ENCODE results near the gene PUSL1.
"Not testable (repeated sequence)": the region's sequence is repeated elsewhere in the genome, so short reads cannot be mapped to it uniquely, and the experiment has no call there.

PUSL1 gene

GRCh38 chr1:1313500-1314236 lies 5.3 kb downstream of the PUSL1 start:
- no peak for TF ChIP-seq YY1 (IDR thresholded peaks at IDR 0.05; ENCODE audit: insufficient read depth, insufficient read length)
- TF ChIP-seq ZNF274 (IDR thresholded peaks at IDR 0.05; ENCODE audit: low read depth, low read length), result no peak
- TF ChIP-seq SUZ12 (IDR thresholded peaks at IDR 0.05; ENCODE audit: extremely low read depth, insufficient read depth, insufficient read length), result no peak
- DNase-seq (ENCODE audit: low read depth, low spot score), result no peak
- Histone ChIP-seq H3K4me1 (ENCODE audit: insufficient read depth, insufficient read length) (peaks cover 12% of the 10 kb centered on the region), H3K9me3 (ENCODE audit: insufficient read depth, low read length) (no peaks in the 10 kb centered on the region), H3K9ac (ENCODE audit: insufficient read length, low read depth) (no peak overlapping the region), H3K27me3 (ENCODE audit: insufficient read depth, insufficient read length) (no peaks in the 10 kb centered on the region), H3K36me3 (ENCODE audit: insufficient read depth, insufficient read length, low read length) (peaks cover 75% of the 10 kb centered on the region), H3K4me3 (ENCODE audit: insufficient read length, low read depth) (no peak overlapping the region)

GRCh38 chr1:1314237-1314586 lies 5.8 kb downstream of the PUSL1 start:
- Histone ChIP-seq H3K4me1 (ENCODE audit: insufficient read depth, insufficient read length) (peaks cover 12% of the 10 kb centered on the region), H3K36me3 (ENCODE audit: insufficient read depth, insufficient read length, low read length) (peaks cover 79% of the 10 kb centered on the region)

GRCh38 chr1:1314678-1315335 lies 6.4 kb downstream of the PUSL1 start:
- H3K4me3 ChIP-seq (ENCODE audit: insufficient read length, low read depth), result no peak overlapping the region
- H3K9ac ChIP-seq (ENCODE audit: insufficient read length, low read depth), result peak overlapping the region; percentile 70
- TF ChIP-seq YY1 (IDR thresholded peaks at IDR 0.05; ENCODE audit: insufficient read depth, insufficient read length), result no peak
- no peak for TF ChIP-seq SUZ12 (IDR thresholded peaks at IDR 0.05; ENCODE audit: extremely low read depth, insufficient read depth, insufficient read length)
- TF ChIP-seq ZNF274 (IDR thresholded peaks at IDR 0.05; ENCODE audit: low read depth, low read length), result no peak
- no peaks in the 10 kb centered on the region for H3K9me3 ChIP-seq (ENCODE audit: insufficient read depth, low read length)
- no peak for DNase-seq (ENCODE audit: low read depth, low spot score)
- H3K27me3 ChIP-seq (ENCODE audit: insufficient read depth, insufficient read length), result no peaks in the 10 kb centered on the region
- H3K36me3 ChIP-seq (ENCODE audit: insufficient read depth, insufficient read length, low read length), result peaks cover 80% of the 10 kb centered on the region
- peaks cover 12% of the 10 kb centered on the region for H3K4me1 ChIP-seq (ENCODE audit: insufficient read depth, insufficient read length)

More at GRCh38 chr1:1314237-1314586, 5.8 kb downstream of the PUSL1 start:
- Histone ChIP-seq H3K27me3 (ENCODE audit: insufficient read depth, insufficient read length) (no peaks in the 10 kb centered on the region), H3K4me3 (ENCODE audit: insufficient read length, low read depth) (no peak overlapping the region), H3K9me3 (ENCODE audit: insufficient read depth, low read length) (no peaks in the 10 kb centered on the region), H3K9ac (ENCODE audit: insufficient read length, low read depth) (no peak overlapping the region)
- TF ChIP-seq ZNF274 (IDR thresholded peaks at IDR 0.05; ENCODE audit: low read depth, low read length), result no peak
- TF ChIP-seq YY1 (IDR thresholded peaks at IDR 0.05; ENCODE audit: insufficient read depth, insufficient read length), result no peak
- no peak for TF ChIP-seq SUZ12 (IDR thresholded peaks at IDR 0.05; ENCODE audit: extremely low read depth, insufficient read depth, insufficient read length)
- no peak for DNase-seq (ENCODE audit: low read depth, low spot score)

GRCh38 chr1:1315435-1315954 lies 7.1 kb downstream of the PUSL1 start:
- Histone ChIP-seq H3K9ac (ENCODE audit: insufficient read length, low read depth) (peak overlapping the region; percentile 70), H3K27me3 (ENCODE audit: insufficient read depth, insufficient read length) (no peaks in the 10 kb centered on the region)
- DNase-seq (ENCODE audit: low read depth, low spot score), result no peak

GRCh38 chr1:1316199-1316598 lies 7.8 kb downstream of the PUSL1 start:
- not testable (repeated sequence) for H3K9ac ChIP-seq (ENCODE audit: insufficient read length, low read depth); H3K9me3 ChIP-seq (ENCODE audit: insufficient read depth, low read length); DNase-seq (ENCODE audit: low read depth, low spot score); H3K27me3 ChIP-seq (ENCODE audit: insufficient read depth, insufficient read length); H3K4me1 ChIP-seq (ENCODE audit: insufficient read depth, insufficient read length); H3K4me3 ChIP-seq (ENCODE audit: insufficient read length, low read depth)
- H3K36me3 ChIP-seq (ENCODE audit: insufficient read depth, insufficient read length, low read length), result peaks cover 81% of the 10 kb centered on the region

More at GRCh38 chr1:1315435-1315954, 7.1 kb downstream of the PUSL1 start:
- no peak overlapping the region for H3K4me3 ChIP-seq (ENCODE audit: insufficient read length, low read depth)
- peaks cover 10% of the 10 kb centered on the region for H3K4me1 ChIP-seq (ENCODE audit: insufficient read depth, insufficient read length)
- no peaks in the 10 kb centered on the region for H3K9me3 ChIP-seq (ENCODE audit: insufficient read depth, low read length)
- TF ChIP-seq SUZ12 (IDR thresholded peaks at IDR 0.05; ENCODE audit: extremely low read depth, insufficient read depth, insufficient read length) (no peak), ZNF274 (IDR thresholded peaks at IDR 0.05; ENCODE audit: low read depth, low read length) (no peak), YY1 (IDR thresholded peaks at IDR 0.05; ENCODE audit: insufficient read depth, insufficient read length) (no peak)
- H3K36me3 ChIP-seq (ENCODE audit: insufficient read depth, insufficient read length, low read length), result peaks cover 80% of the 10 kb centered on the region

- H3K36me3 ChIP-seq (ENCODE audit: insufficient read depth, insufficient read length, low read length), result peaks cover 80% of the 10 kb centered on the region
- H3K9ac ChIP-seq (ENCODE audit: insufficient read length, low read depth), result no peak overlapping the region
- H3K4me3 ChIP-seq (ENCODE audit: insufficient read length, low read depth), result no peak overlapping the region
- H3K9me3 ChIP-seq (ENCODE audit: insufficient read depth, low read length), result no peaks in the 10 kb centered on the region
- peaks cover 14% of the 10 kb centered on the region for H3K4me1 ChIP-seq (ENCODE audit: insufficient read depth, insufficient read length)
- DNase-seq (ENCODE audit: low read depth, low spot score), result no peak
- TF ChIP-seq YY1 (IDR thresholded peaks at IDR 0.05; ENCODE audit: insufficient read depth, insufficient read length), result no peak
- TF ChIP-seq SUZ12 (IDR thresholded peaks at IDR 0.05; ENCODE audit: extremely low read depth, insufficient read depth, insufficient read length), result no peak
- TF ChIP-seq ZNF274 (IDR thresholded peaks at IDR 0.05; ENCODE audit: low read depth, low read length), result no peak
- no peaks in the 10 kb centered on the region for H3K27me3 ChIP-seq (ENCODE audit: insufficient read depth, insufficient read length)
Measured at GRCh38 chr1:1317420-1317819, 9.0 kb downstream of the PUSL1 start.

- H3K9ac ChIP-seq (ENCODE audit: insufficient read length, low read depth), result no peak overlapping the region
- peaks cover 14% of the 10 kb centered on the region for H3K4me1 ChIP-seq (ENCODE audit: insufficient read depth, insufficient read length)
- no peaks in the 10 kb centered on the region for H3K27me3 ChIP-seq (ENCODE audit: insufficient read depth, insufficient read length)
- no peak overlapping the region for H3K4me3 ChIP-seq (ENCODE audit: insufficient read length, low read depth)
- TF ChIP-seq ZNF274 (IDR thresholded peaks at IDR 0.05; ENCODE audit: low read depth, low read length) (no peak), SUZ12 (IDR thresholded peaks at IDR 0.05; ENCODE audit: extremely low read depth, insufficient read depth, insufficient read length) (no peak), YY1 (IDR thresholded peaks at IDR 0.05; ENCODE audit: insufficient read depth, insufficient read length) (no peak)
- no peaks in the 10 kb centered on the region for H3K9me3 ChIP-seq (ENCODE audit: insufficient read depth, low read length)
- peaks cover 79% of the 10 kb centered on the region for H3K36me3 ChIP-seq (ENCODE audit: insufficient read depth, insufficient read length, low read length)
- no peak for DNase-seq (ENCODE audit: low read depth, low spot score)
Measured at GRCh38 chr1:1318131-1318652, 9.8 kb downstream of the PUSL1 start.
